ENCODE measurements around the gene ROBO2.

ROBO2 gene

GRCh38 chr3:77247817-77248216 is 207.9 kb downstream of the ROBO2 start:
- no peak for TF ChIP-seq CTCF (IDR thresholded peaks at IDR 0.05; ENCODE audit: borderline replicate concordance, control extremely low read depth, extremely low read depth, insufficient read depth, missing control alignments)
- in situ Hi-C loops (cut with MboI; ENCODE audit: low sequenced_read_pairs, unreplicated experiment), result no loop called here
- DNase-seq (ENCODE audit: low spot score), result no peak

GRCh38 chr3:77248420-77248819 is 208.5 kb downstream of the ROBO2 start:
- no peak for DNase-seq (ENCODE audit: low spot score)
- in situ Hi-C loops (cut with MboI; ENCODE audit: low sequenced_read_pairs, unreplicated experiment), result no loop called here
- no peak for TF ChIP-seq CTCF (IDR thresholded peaks at IDR 0.05; ENCODE audit: borderline replicate concordance, control extremely low read depth, extremely low read depth, insufficient read depth, missing control alignments)

GRCh38 chr3:77251136-77251535 is 211.2 kb downstream of the ROBO2 start:
- no peak for DNase-seq (ENCODE audit: low spot score)
- in situ Hi-C loops (cut with MboI; ENCODE audit: low sequenced_read_pairs, unreplicated experiment), result no loop called here
- no peak for TF ChIP-seq CTCF (IDR thresholded peaks at IDR 0.05; ENCODE audit: borderline replicate concordance, control extremely low read depth, extremely low read depth, insufficient read depth, missing control alignments)

GRCh38 chr3:77254967-77255831 is 215.3 kb downstream of the ROBO2 start:
- in situ Hi-C loops (cut with MboI; ENCODE audit: low sequenced_read_pairs, unreplicated experiment), result no loop called here
- TF ChIP-seq CTCF (IDR thresholded peaks at IDR 0.05; ENCODE audit: borderline replicate concordance, control extremely low read depth, extremely low read depth, insufficient read depth, missing control alignments), result peak; percentile 43
- DNase-seq (ENCODE audit: low spot score), result peak; percentile 36

GRCh38 chr3:77256584-77257503 is 216.9 kb downstream of the ROBO2 start:
- in situ Hi-C loops (cut with MboI; ENCODE audit: low sequenced_read_pairs, unreplicated experiment), result no loop called here
- no peak for DNase-seq (ENCODE audit: low spot score)
- no peak for TF ChIP-seq CTCF (IDR thresholded peaks at IDR 0.05; ENCODE audit: borderline replicate concordance, control extremely low read depth, extremely low read depth, insufficient read depth, missing control alignments)

GRCh38 chr3:77259694-77260093 is 219.8 kb downstream of the ROBO2 start:
- in situ Hi-C loops (cut with MboI; ENCODE audit: low sequenced_read_pairs, unreplicated experiment), result no loop called here
- no peak for DNase-seq (ENCODE audit: low spot score)
- no peak for TF ChIP-seq CTCF (IDR thresholded peaks at IDR 0.05; ENCODE audit: borderline replicate concordance, control extremely low read depth, extremely low read depth, insufficient read depth, missing control alignments)
